Measurements from ENCODE around the gene AUTS2.

- no peak for TF ChIP-seq CTCF (IDR thresholded peaks at IDR 0.05 in 8 of 11, conservative IDR thresholded peaks at IDR 0.05 in 3 of 11)
- no peak for TF ChIP-seq POLR2A (IDR thresholded peaks at IDR 0.05)
Observed at GRCh38 chr7:70436790-70437350, 838.6 kb downstream of the AUTS2 start.

All from spleen (tissue), 7 donors.